Measurements from ENCODE around the gene SMC1B.

- TF ChIP-seq CTCF (IDR thresholded peaks at IDR 0.05) (no peak), POLR2A (IDR thresholded peaks at IDR 0.05) (no peak)
These were observed 82.9 kb downstream of the SMC1B start for GRCh38 chr22:45330548-45330947.

Measured in gastroesophageal sphincter (tissue), 3 donors.